H1 (cell line): Measurements from ENCODE around the gene HSDL2. TPM values are rescaled to one million over a fixed set of nuclear protein-coding genes. Genes with fewer than 3 reads are reported as not detected.

ENCODE experiments used
- BACH1 ChIP-seq: IDR thresholded peaks from 2 replicates; pipeline ENCODE4 v1.6.1; 2012; ENCODE audit warnings: low read length, improper control_type of control experiment
- polyA plus RNA-seq, 7 experiments: library from polyadenylated mRNA; depleted of rRNA in 3 of 7; stranded (reverse) in 5 of 7; unstranded in 2 of 7; fragments of >200 nt in 5 of 7; fragments of 200-250 nt in 2 of 7; gene quantifications; 1 replicate in 5 of 7; 2 replicates in 1 of 7; 4 replicates in 1 of 7; pipeline versions ENCODE4 v1.2.1 to v1.2.3, GENCODE V29; 2011 to 2013; ENCODE audit warnings: missing spikeins in 2 of 7, mixed read lengths in 2 of 7
- total RNA-seq: library from RNA; stranded (reverse); fragmentation: NEBNext Ultra II Directional; extraction: Animal tissue kit (Norgen Biotek cat#: 25700); gene quantifications from 2 replicates; pipeline ENCODE4 v1.2.1, GENCODE V29; 2021

HSDL2 gene
- total and polyA plus RNA-seq, 2 of the 8 experiments (the other 6 are each of a cell fraction or from before 2014, with no cell fraction given) = 6.6 to 15.4 TPM

- TF ChIP-seq BACH1 = no peak
These were observed 63.7 kb downstream of the HSDL2 start (continued) for GRCh38 chr9:112443636-112444035.
